ENCODE measurements around the gene ABLIM3. TPM values are rescaled to one million over a fixed set of nuclear protein-coding genes. Genes with fewer than 3 reads are reported as not detected.

The ABLIM3 gene
- total RNA-seq, 2 experiments from 2014 or later: not detected

- no peak overlapping the region for H3K27ac ChIP-seq (ENCODE audit: low read depth in 1 of 2, low read length in 2 of 2)
- H3K4me3 ChIP-seq (ENCODE audit: low read length): no peak overlapping the region
- POLR2A ChIA-PET: interaction anchor here (1.5 kb wide), 1 partner anchor 74 kb away, joined by 4 read pairs; no protein-coding TSS in a partner anchor
- Mint-ChIP-seq H3K4me1 (ENCODE audit: low read depth) (no peaks in the 10 kb centered on the region), H3K36me3 (ENCODE audit: low read depth) (no peaks in the 10 kb centered on the region), H3K4me3 (no peak overlapping the region), H3K27me3 (peaks cover 20% of the 10 kb centered on the region), H3K27ac (no peak overlapping the region), H3K9me3 (no peaks in the 10 kb centered on the region)
- H3K27me3 ChIP-seq (ENCODE audit: control insufficient read depth in 1 of 2, insufficient read depth in 2 of 2, low read length in 2 of 2): peaks cover 3% of the 10 kb centered on the region in 2 experiments
- intact Hi-C loops (cut with DNase I, micrococcal nuclease): no loop called here
- CTCF ChIA-PET: no interaction called here
- no peaks in the 10 kb centered on the region for H3K9me3 ChIP-seq (ENCODE audit: control insufficient read depth in 1 of 2, insufficient read depth in 1 of 2, low read length in 2 of 2)
- H3K4me1 ChIP-seq (ENCODE audit: insufficient read depth, low read length): no peaks in the 10 kb centered on the region
- H3K36me3 ChIP-seq (ENCODE audit: insufficient read depth, low read length): no peaks in the 10 kb centered on the region
- no peak for TF ChIP-seq CTCF (IDR thresholded peaks at IDR 0.05)
- no peak for DNase-seq
- ATAC-seq (ENCODE audit: poor library complexity): no peak
These were observed 25.4 kb downstream of the ABLIM3 start for GRCh38 chr5:149166591-149167100.

GRCh38 chr5:149168276-149168906 is 27.1 kb downstream of the ABLIM3 start:
- H3K36me3 ChIP-seq (ENCODE audit: insufficient read depth, low read length): no peaks in the 10 kb centered on the region
- H3K27ac Mint-ChIP-seq: no peak overlapping the region
- no peaks in the 10 kb centered on the region for H3K4me1 Mint-ChIP-seq (ENCODE audit: low read depth)
- no peak overlapping the region for H3K4me3 Mint-ChIP-seq
- H3K27me3 Mint-ChIP-seq: peaks cover 20% of the 10 kb centered on the region
- ChIA-PET CTCF (no interaction called here), POLR2A (no interaction called here)
- H3K9me3 ChIP-seq (ENCODE audit: control insufficient read depth in 1 of 2, insufficient read depth in 1 of 2, low read length in 2 of 2): no peaks in the 10 kb centered on the region
- H3K27me3 ChIP-seq (ENCODE audit: control insufficient read depth in 1 of 2, insufficient read depth in 2 of 2, low read length in 2 of 2): peaks cover 3% of the 10 kb centered on the region in 2 experiments
- intact Hi-C loops (cut with DNase I, micrococcal nuclease): no loop called here
- DNase-seq (no peak), ATAC-seq (ENCODE audit: poor library complexity) (no peak)
- no peaks in the 10 kb centered on the region for H3K9me3 Mint-ChIP-seq
- H3K36me3 Mint-ChIP-seq (ENCODE audit: low read depth): no peaks in the 10 kb centered on the region
- TF ChIP-seq CTCF (IDR thresholded peaks at IDR 0.05): no peak
- no peak overlapping the region for H3K4me3 ChIP-seq (ENCODE audit: low read length)
- no peaks in the 10 kb centered on the region for H3K4me1 ChIP-seq (ENCODE audit: insufficient read depth, low read length)
- H3K27ac ChIP-seq (ENCODE audit: low read depth in 1 of 2, low read length in 2 of 2): no peak overlapping the region

GRCh38 chr5:149170299-149170698 is 29.0 kb downstream of the ABLIM3 start:
- Mint-ChIP-seq H3K27me3 (peaks cover 25% of the 10 kb centered on the region), H3K4me3 (no peak overlapping the region), H3K9me3 (no peaks in the 10 kb centered on the region), H3K36me3 (ENCODE audit: low read depth) (no peaks in the 10 kb centered on the region), H3K27ac (no peak overlapping the region), H3K4me1 (ENCODE audit: low read depth) (no peaks in the 10 kb centered on the region)
- Histone ChIP-seq H3K4me3 (ENCODE audit: low read length) (no peak overlapping the region), H3K4me1 (ENCODE audit: insufficient read depth, low read length) (no peaks in the 10 kb centered on the region), H3K9me3 (ENCODE audit: control insufficient read depth in 1 of 2, insufficient read depth in 1 of 2, low read length in 2 of 2) (no peaks in the 10 kb centered on the region), H3K27ac (ENCODE audit: low read depth in 1 of 2, low read length in 2 of 2) (no peak overlapping the region), H3K27me3 (ENCODE audit: control insufficient read depth in 1 of 2, insufficient read depth in 2 of 2, low read length in 2 of 2) (peaks cover 3% of the 10 kb centered on the region in 2 experiments), H3K36me3 (ENCODE audit: insufficient read depth, low read length) (no peaks in the 10 kb centered on the region)
- intact Hi-C loops (cut with DNase I, micrococcal nuclease): no loop called here
- ChIA-PET CTCF (no interaction called here), POLR2A (no interaction called here)
- DNase-seq: no peak
- no peak for ATAC-seq (ENCODE audit: poor library complexity)
- TF ChIP-seq CTCF (IDR thresholded peaks at IDR 0.05): no peak

Measured in CD4-positive, alpha-beta T cell (primary cell).